HepG2 (cell line): ENCODE results near the gene CD180. TPM values are rescaled to one million over a fixed set of nuclear protein-coding genes. Genes with fewer than 3 reads are reported as not detected.

Source experiments
- ATAC-seq: fragments of 200-7000 bp; cut with Tn5 transposase; 3 replicates; pipeline ENCODE4 v1.9.1; 2020; ENCODE audit warnings: mild to moderate bottlenecking, moderate library complexity
- BruUV-seq: library from RNA; stranded (reverse); fragments of 400-500 nt; replicated peaks from 2 replicates; lab custom pipeline; 2021; lab: Mats Ljungman, UMichigan
- CTCF ChIA-PET: fragments of 300-600 bp; formaldehyde crosslinking; extraction: SDS; loops from one replicate; lab custom pipeline; 2021; ENCODE audit warnings: low total read pairs, inconsistent platforms, low intra/inter-chr PET ratio; lab: Yijun Ruan, JAX
- POLR2A ChIA-PET: fragments of 350-600 bp; sonication (Branson Sonifier 250); formaldehyde crosslinking; loops from one replicate; lab custom pipeline; 2020; ENCODE audit warnings: antibody characterized with exemption, inconsistent platforms; lab: Yijun Ruan, JAX
- DNase-seq: peaks from one replicate; pipeline ENCODE4 v3.0.0-alpha.2; 2015; ENCODE audit warnings: low spot score
- FAIRE-seq: peaks from 3 replicates; lab custom pipeline; 2011; peaks lifted over from hg19 to GRCh38; lab: Jason Lieb, UNC
- H2AFZ ChIP-seq: one replicate; pipeline ENCODE4 v1.6.1; 2011; ENCODE audit warnings: low read length, inconsistent platforms
- H3K27ac ChIP-seq: fragments of 300-600 bp; 3 replicates; pipeline ENCODE4 v1.8.0; 2011; ENCODE audit warnings: mixed run types, mild to moderate bottlenecking, mixed read lengths, low read length, inconsistent platforms; ENCODE audit not compliant: insufficient read depth; ENCODE audit errors: extremely low read length
- H3K27me3 ChIP-seq, 2 experiments: fragments of 200-600 bp in 1 of 2; 2 replicates in 1 of 2; 3 replicates in 1 of 2; pipeline versions ENCODE4 v1.6.0 to v1.8.0; 2011; ENCODE audit warnings: low read length in 2 of 2, mild to moderate bottlenecking in 2 of 2, moderate library complexity in 2 of 2, inconsistent platforms in 1 of 2; ENCODE audit not compliant: insufficient read depth in 2 of 2, control insufficient read depth in 1 of 2
- H3K36me3 ChIP-seq, 2 experiments: fragments of 200-600 bp in 1 of 2; replicated peaks in 1 of 2; 2 replicates in 1 of 2; 3 replicates in 1 of 2; pipeline versions ENCODE4 v1.5.1 to v1.8.0; 2011; ENCODE audit warnings: low read length in 2 of 2, inconsistent platforms in 1 of 2; ENCODE audit not compliant: insufficient read depth in 2 of 2, control insufficient read depth in 1 of 2
- H3K4me1 ChIP-seq: 2 replicates; pipeline ENCODE4 v1.5.1; 2012; ENCODE audit warnings: low read length, inconsistent platforms; ENCODE audit not compliant: insufficient read depth
- H3K4me2 ChIP-seq: 2 replicates; pipeline ENCODE4 v1.6.0; 2011; ENCODE audit warnings: low read depth, low read length, inconsistent platforms
- H3K4me3 ChIP-seq, 3 experiments: fragments of 200-600 bp in 1 of 3; sonication (generic), shearing (Covaris generic) in 1 of 3; replicated peaks in 1 of 3; 2 replicates each; pipeline ENCODE4 v1.5.1; 2011 to 2016; ENCODE audit warnings: low read length in 3 of 3, inconsistent platforms in 2 of 3, low read depth in 2 of 3, mild to moderate bottlenecking in 2 of 3, control low read depth in 1 of 3, mixed read lengths in 1 of 3; ENCODE audit not compliant: insufficient read depth in 1 of 3
- H3K79me2 ChIP-seq: one replicate; pipeline ENCODE4 v1.6.1; 2011; ENCODE audit warnings: low read length, inconsistent platforms; ENCODE audit not compliant: insufficient read depth
- H3K9ac ChIP-seq: 2 replicates; pipeline ENCODE4 v1.6.0; 2011; ENCODE audit warnings: mild to moderate bottlenecking, low read depth, low read length, inconsistent platforms; ENCODE audit not compliant: insufficient read depth
- H3K9me3 ChIP-seq: 2 replicates; pipeline ENCODE4 v1.5.1; 2012; ENCODE audit warnings: mild to moderate bottlenecking, low read length
- H4K20me1 ChIP-seq: 2 replicates; pipeline ENCODE4 v1.6.0; 2011; ENCODE audit warnings: inconsistent platforms, mild to moderate bottlenecking, low read length, moderate library complexity; ENCODE audit not compliant: insufficient read depth
- CERS6 ChIP-seq: sonication (generic); formaldehyde crosslinking; IDR thresholded peaks from 2 replicates; pipeline ENCODE4 v1.5.0; 2020; ENCODE audit warnings: missing genetic modification reagents
- HBP1 ChIP-seq: IDR thresholded peaks from 2 replicates; pipeline ENCODE4 v1.6.1; 2016; ENCODE audit warnings: low read depth, control low read depth
- HIVEP1 ChIP-seq: sonication (generic); formaldehyde crosslinking; IDR thresholded peaks from 2 replicates; pipeline ENCODE4 v1.4.0; 2020; ENCODE audit warnings: mild to moderate bottlenecking, missing genetic modification reagents
- ISL2 ChIP-seq: sonication (generic); formaldehyde crosslinking; IDR thresholded peaks from 2 replicates; pipeline ENCODE4 v1.5.0; 2020; ENCODE audit warnings: missing genetic modification reagents
- MAX ChIP-seq: IDR thresholded peaks from 2 replicates; pipeline ENCODE4 v1.6.1; 2012; ENCODE audit warnings: inconsistent platforms
- NR2C2 ChIP-seq: sonication (generic); formaldehyde crosslinking; IDR thresholded peaks from 2 replicates; pipeline ENCODE4 v1.4.0; 2020; ENCODE audit warnings: missing genetic modification reagents, mild to moderate bottlenecking, moderate library complexity, borderline replicate concordance
- NR2F6 ChIP-seq, 2 experiments: IDR thresholded peaks; 2 replicates each; pipeline ENCODE4 v1.6.1; 2016; ENCODE audit warnings: antibody characterized with exemption in 1 of 2, mild to moderate bottlenecking in 1 of 2
- RXRB ChIP-seq: IDR thresholded peaks from 2 replicates; pipeline ENCODE4 v1.6.1; 2016; ENCODE audit warnings: borderline replicate concordance, missing genetic modification reagents, missing compliant biosample characterization
- SOX5 ChIP-seq: IDR thresholded peaks from 2 replicates; pipeline ENCODE4 v1.6.1; 2016; ENCODE audit warnings: borderline replicate concordance
- ZFP1 ChIP-seq: IDR thresholded peaks from 2 replicates; pipeline ENCODE4 v1.6.1; 2016
- ZNF230 ChIP-seq: sonication (generic); formaldehyde crosslinking; IDR thresholded peaks from 2 replicates; pipeline ENCODE4 v1.4.0; 2020; ENCODE audit warnings: mild to moderate bottlenecking, missing genetic modification reagents
- ZNF354B ChIP-seq: sonication (generic); formaldehyde crosslinking; IDR thresholded peaks from 2 replicates; pipeline ENCODE4 v1.8.0; 2022; ENCODE audit warnings: mild to moderate bottlenecking, missing genetic modification reagents
- ZNF460 ChIP-seq: sonication (generic); formaldehyde crosslinking; IDR thresholded peaks from 2 replicates; pipeline ENCODE4 v1.5.1; 2020; ENCODE audit warnings: missing genetic modification reagents, mild to moderate bottlenecking, borderline replicate concordance
- WGBS: methylation state at CpG from one replicate; pipeline ENCODE4 v1.1.6; 2017; ENCODE audit warnings: low lambda C conversion rate; 5-methylcytosine and 5-hydroxymethylcytosine counted together
- in situ Hi-C: cut with HindIII; loops from 2 replicates; pipeline ENCODE4 v1.10.0; 2017; ENCODE audit warnings: low pct_unique_long_range_greater_than_20kb; ENCODE audit not compliant: extremely low pct_ligation_motif_present
- intact Hi-C: fragments of 100-400 bp; cut with micrococcal nuclease; formaldehyde crosslinking; loops from one replicate; pipeline ENCODE4 v1.10.0; 2022; ENCODE audit not compliant: unreplicated experiment
- polyA plus RNA-seq, 8 experiments: library from polyadenylated mRNA; depleted of rRNA in 3 of 8; stranded (reverse) in 7 of 8; unstranded in 1 of 8; fragments of >200 nt; fragmentation: Illumina TruSeq in 4 of 8; extraction: Trizol in 4 of 8; gene quantifications; 2 replicates each; pipeline versions ENCODE4 v1.2.1 to v1.2.3, GENCODE V29; 2011 to 2016; ENCODE audit warnings: low read depth in 4 of 8, missing spikeins in 1 of 8, mixed read lengths in 1 of 8; ENCODE audit not compliant: insufficient read depth in 1 of 8
- total RNA-seq, 5 experiments: library from RNA; depleted of rRNA; stranded (reverse); fragments of >200 nt; fragmentation: Illumina TruSeq; extraction: Trizol; gene quantifications; 2 replicates each; pipeline ENCODE4 v1.2.3, GENCODE V29; 2016; ENCODE audit warnings: low read depth in 1 of 5

The CD180 gene
- total and polyA plus RNA-seq, 2 of the 13 experiments (the other 11 are each of a cell fraction or from before 2014, with no cell fraction given), result not detected

GRCh38 chr5:67204821-67205220 lies 8.2 kb upstream of the CD180 start:
- Histone ChIP-seq H3K9ac (no peak overlapping the region), H3K4me1 (peaks cover 5% of the 10 kb centered on the region; the same call in 1 of the 2 replicates), H3K36me3 (no peaks in the 10 kb centered on the region), H3K4me2 (no peak overlapping the region), H3K9me3 (no peaks in the 10 kb centered on the region; the same call in 1 of the 2 replicates), H3K27me3 (no peaks in the 10 kb centered on the region), H3K4me3 (no peak overlapping the region), H2AFZ (no peak overlapping the region), H3K27ac (no peak overlapping the region), H4K20me1 (no peaks in the 10 kb centered on the region), H3K79me2 (no peaks in the 10 kb centered on the region)
- ChIA-PET CTCF (no interaction called here), POLR2A (no interaction called here)
- ATAC-seq (no peak), FAIRE-seq (no peak), DNase-seq (no peak)
- BruUV-seq, result no TSS peak
- intact Hi-C loops, result loop anchor here (5.0 kb wide), 1 partner anchor 888 kb away; no protein-coding TSS in a partner anchor
- 27% methylated on average over 5 of the region's 5 CpGs for WGBS
- in situ Hi-C loops, result loop anchor here (10.0 kb wide), 1 partner anchor 220 kb away; no protein-coding TSS in a partner anchor
- TF ChIP-seq HIVEP1 (CRISPR knock-in tag), result no peak
- no peak for TF ChIP-seq NR2F6 (IDR thresholded peaks at IDR 0.05)
- TF ChIP-seq NR2F6 (CRISPR knock-in tag; IDR thresholded peaks at IDR 0.05), result no peak
- no peak for TF ChIP-seq ZNF230 (CRISPR knock-in tag)
- no peak for TF ChIP-seq NR2C2
- no peak for TF ChIP-seq MAX
- TF ChIP-seq RXRB (CRISPR knock-in tag), result no peak
- TF ChIP-seq CERS6 (CRISPR knock-in tag), result no peak
- TF ChIP-seq SOX5, result no peak
- no peak for TF ChIP-seq ZFP1 (CRISPR knock-in tag)
- TF ChIP-seq ISL2 (CRISPR knock-in tag), result no peak
- TF ChIP-seq HBP1 (CRISPR knock-in tag), result no peak
- TF ChIP-seq ZNF354B, result no peak
- no peak for TF ChIP-seq ZNF460
